Activated naive CD4-positive, alpha-beta T cell treated with Interleukin-2 at 50 U/mL for 16 hours (primary cell): ENCODE measurements around the gene SH2B2.

Experiments
- DNase-seq: peaks from one replicate; pipeline ENCODE4 v3.0.0-alpha.2; 2020

The SH2B2 gene

GRCh38 chr7:102286237-102287110, at the start of gene SH2B2:
TSS of gene SH2B2 (plus strand) at chr7:102286868. CDS start at chr7:102300551, 13,683 bp downstream.
- DNase-seq: peak; percentile 43

DNA sequence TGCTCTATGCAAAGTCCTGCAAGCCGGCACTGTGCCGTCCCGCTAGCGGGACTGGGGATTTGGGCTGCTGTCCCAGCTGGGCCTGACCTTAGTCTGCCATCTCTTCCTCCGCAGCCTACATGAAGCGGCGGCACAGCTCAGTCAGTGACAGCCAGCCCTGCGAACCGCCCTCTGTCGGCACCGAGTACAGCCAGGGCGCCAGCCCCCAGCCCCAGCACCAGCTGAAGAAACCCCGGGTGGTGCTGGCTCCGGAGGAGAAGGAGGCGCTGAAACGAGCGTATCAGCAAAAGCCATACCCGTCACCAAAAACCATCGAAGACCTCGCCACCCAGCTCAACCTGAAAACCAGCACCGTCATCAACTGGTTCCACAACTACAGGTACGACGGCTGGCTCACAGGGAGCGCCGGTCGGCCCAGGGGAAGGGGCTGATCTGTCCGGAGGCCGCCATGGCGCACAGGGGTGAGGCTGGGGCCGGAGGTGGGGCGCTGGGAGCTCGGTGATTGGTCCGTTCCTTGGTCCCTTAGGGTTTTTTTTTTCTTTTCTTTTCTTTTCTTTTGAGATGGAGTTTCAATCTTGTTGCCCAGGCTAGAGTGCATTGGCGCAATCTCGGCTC, 47.4 kb upstream of the SH2B2 start:
- no peak for DNase-seq

DNA sequence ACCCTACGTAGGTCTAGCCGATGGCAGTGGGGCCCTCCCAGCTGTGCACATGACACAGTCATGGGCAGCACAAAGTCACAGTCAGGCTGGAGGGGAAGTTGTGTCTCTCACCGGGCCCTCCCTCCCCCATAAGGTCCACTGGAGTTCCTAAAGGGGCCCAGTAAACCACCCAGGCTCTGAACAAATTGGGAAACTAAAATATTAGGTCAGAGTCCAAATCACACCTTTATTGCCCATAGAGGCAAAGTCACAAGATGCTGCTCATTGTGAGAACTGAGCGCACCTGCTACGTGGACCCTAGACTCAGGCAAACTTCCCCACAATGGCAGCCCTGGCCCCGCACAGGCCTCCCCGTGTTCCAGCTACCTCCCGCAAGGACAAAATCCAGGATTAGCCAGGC, 45.2 kb upstream of the SH2B2 start:
- DNase-seq: no peak

DNA sequence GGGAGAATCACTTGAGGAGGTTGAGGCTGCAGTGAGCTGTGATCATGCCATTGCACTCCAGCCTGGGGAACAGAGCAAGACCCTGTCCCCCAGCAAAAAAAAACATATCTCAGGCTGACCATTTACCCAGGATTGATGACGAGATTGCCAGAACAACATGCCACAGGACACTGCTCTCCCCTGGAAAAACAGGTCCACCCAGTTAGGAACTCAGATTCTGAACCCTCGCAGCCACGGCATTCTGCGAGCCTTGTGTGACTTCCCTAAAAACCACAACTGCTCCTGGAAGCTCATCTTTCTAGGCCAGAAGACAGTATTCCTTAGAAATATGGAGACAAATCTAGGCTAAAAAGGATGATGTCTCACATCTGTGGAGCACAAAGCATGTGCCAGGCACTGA, 42.1 kb upstream of the SH2B2 start:
- no peak for DNase-seq

GRCh38 chr7:102248081-102248455, 38.6 kb upstream of the SH2B2 start:
- no peak for DNase-seq

GRCh38 chr7:102248456-102249395, 37.9 kb upstream of the SH2B2 start:
- DNase-seq: no peak

DNA sequence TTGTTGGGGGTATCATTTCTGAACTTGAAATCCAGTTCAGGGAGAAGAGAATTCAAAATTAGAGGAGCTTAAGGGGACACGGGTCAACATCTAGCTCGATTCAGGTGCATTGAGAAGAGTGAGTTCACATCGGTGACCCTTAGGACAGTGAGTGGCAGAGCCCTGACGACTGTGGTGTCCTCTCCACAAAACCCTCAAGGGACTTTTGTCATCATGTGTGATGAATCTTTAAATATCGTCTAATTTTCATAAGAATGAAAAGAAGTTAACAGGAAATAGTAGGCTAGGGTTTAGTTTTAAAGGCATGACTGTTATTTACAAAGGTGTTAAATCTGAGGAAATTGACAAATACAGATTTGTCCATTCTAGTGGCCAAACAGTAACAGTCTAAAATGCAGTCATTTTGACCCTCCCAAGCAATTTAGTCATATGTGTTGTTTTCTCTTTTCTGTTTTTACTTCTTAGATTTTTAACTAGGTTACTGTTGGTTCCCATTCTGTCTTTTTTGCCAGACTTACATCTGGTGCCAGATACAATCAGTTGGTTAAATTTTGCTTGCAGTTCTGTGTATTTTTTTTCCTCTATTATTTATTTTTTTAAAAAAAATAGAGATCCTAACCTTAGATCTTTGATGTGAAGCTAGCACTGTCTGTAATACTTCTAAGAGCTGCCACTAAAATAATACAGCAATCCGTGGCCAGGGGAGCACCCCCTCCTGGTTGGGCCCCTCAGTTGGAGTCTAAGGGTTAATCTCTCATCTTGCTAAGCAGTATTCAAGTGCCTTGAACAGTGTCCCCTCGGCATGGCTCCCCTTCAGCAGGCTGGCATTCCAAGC, 34.9 kb upstream of the SH2B2 start:
- no peak for DNase-seq

- no peak for DNase-seq
Observed at GRCh38 chr7:102252366-102252982, 34.2 kb upstream of the SH2B2 start.

GRCh38 chr7:102253066-102253972, 33.3 kb upstream of the SH2B2 start:
- DNase-seq: no peak

DNA sequence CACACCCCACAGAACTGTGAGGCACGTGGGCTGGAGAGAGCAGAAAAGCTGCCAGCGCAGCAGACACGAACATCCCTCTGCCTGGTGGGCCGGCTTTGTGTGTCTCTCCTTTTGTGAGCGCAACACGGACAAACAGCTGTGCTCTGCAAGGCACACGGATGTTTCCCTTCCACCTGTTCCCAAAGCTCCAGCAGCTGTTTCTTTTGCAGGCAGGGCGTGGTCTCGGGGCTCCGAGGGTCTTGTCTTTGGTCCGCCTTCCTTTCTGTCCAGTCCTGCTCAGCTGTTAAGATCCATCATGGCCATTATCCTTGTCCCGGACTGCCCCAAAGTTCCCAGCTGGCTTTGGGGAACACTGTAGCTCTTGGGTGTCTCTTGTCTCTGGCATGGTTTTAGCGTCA, 32.7 kb upstream of the SH2B2 start:
- no peak for DNase-seq

DNA sequence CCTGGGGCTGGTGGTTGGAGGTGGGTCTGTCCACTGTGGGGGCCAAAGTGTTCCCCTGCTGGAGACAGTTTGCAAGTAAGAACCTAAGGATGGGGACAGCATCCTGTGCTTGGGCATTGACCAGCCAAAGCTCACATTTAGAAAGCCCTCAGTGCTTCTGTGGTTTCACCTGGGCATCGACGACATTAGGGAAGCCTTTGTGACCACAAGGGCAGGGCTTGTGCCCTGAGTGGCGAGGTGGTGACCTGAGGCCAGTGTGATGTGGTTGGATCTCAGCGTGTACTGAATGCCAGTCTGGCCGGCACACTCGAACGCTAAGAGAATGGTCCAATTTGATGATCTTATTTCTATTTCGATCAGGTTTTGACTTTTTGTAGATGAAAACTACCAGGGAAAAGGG, 32.1 kb upstream of the SH2B2 start:
- no peak for DNase-seq

DNA sequence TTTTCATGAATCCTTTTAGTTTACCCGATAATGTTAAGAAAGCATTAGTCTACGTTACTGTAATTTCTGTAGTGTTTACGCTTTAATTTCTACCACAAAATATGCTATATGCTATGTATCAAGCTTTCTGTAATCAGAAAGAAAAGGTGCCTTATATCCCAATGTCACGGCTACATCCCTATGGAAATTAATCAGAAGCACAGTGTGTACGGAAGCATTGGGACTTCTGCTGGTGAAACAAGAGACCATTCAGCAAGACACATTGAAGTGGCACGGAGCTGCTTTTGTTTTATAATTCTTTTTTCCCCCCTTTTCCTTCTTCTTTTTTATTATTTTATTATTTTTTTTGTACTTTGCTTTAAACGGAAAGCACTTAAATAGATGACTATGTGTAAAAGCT, 31.2 kb upstream of the SH2B2 start:
- DNase-seq: no peak

DNA sequence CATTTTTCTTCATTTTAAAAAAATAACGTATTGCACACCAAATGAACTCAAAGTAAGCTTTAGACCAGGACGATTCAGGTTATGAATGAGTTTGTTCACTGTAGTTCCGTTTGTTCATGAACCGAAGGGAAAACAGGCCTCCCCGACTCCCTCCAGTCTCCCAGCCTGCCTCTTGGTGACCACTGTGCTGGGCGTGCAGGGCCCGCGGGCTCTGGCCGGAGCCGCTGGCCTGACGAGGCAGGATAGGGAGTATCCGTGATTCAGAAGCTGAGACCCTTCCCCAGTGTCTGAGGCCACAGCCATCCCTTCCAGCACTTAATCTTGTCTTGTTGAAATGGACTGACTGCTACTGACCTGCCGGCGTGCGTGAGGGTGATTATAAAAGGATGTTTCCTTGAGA, 30.8 kb upstream of the SH2B2 start:
- no peak for DNase-seq

- DNase-seq: no peak
Observed at GRCh38 chr7:102258073-102258748, 28.5 kb upstream of the SH2B2 start.

DNA sequence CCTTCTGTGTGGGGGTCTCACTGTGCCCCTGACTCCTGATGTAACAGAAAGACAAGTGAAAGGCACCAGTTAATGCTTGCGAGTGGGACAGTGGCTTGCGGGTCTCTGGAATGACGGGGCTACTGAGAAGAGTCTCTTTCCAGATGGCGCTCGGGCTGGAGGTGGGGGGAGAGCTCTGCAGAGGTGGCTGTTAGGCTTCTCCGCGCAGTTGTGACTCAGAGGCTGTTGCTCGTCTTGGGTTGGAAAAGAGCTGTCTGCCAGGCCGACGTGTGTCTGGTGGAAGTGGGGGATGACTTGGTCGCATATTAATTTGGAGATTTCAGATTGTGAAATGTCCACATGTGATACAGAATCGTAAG, 27.9 kb upstream of the SH2B2 start:
- DNase-seq: no peak

DNA sequence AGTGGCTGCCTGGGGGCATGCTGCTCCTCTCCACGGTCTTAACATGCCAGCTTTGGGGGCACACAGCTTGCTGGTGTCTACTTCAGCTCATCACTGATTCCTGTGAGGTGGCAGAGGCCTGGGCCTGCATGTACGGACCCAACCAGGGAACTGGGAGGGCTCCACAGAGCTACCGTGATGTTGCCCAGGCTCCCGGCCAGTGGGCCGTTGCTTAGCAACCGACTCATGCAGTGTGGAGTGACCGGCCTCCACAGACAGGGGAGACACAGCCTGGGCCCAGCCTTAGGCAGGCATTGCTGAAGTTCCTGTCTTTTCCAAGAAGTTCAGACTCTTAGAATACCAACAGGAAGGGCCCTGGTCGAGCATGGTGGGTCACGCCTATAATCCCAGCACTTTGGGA, 25.8 kb upstream of the SH2B2 start:
- no peak for DNase-seq

DNA sequence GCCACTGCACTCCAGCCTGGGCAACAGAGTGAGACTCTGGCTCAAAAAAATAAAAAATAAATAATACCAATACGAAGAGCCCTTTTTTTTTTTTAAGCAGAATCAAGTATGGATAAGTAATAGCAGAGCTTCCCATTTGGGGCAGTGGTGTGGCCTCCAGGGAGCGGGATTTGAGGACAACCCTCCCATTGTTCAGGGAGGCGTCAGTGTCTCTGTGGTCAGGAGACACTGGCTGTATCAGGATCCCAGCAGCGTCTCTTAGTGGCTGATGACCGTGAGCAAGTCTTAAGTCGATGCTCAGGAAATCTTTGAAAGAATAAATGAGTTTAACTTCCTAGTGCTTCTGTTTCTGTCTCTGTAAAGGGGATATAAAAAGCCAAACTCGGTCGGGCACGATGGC, 25.2 kb upstream of the SH2B2 start:
- DNase-seq: no peak

DNA sequence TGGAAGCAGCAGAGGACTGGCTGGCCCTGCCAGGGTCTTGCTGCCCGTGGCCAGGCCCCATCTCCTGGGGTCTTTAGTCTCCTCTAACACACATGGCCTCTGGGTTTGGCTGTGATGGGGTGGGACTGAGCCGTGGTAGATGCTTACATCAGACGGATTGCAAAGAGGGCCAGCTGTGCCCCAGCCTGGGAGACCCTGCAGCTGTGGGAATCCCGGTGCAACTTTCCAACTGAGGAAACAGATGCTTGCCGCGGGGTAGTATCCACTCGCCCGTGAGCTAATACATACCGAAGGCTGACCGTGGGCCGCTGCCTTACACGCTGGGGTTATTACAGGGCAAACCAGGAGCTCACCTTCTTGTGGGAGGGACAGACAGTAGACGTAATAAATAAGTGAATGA, 24.1 kb upstream of the SH2B2 start:
- no peak for DNase-seq

- no peak for DNase-seq
Observed at GRCh38 chr7:102264367-102264891, 22.2 kb upstream of the SH2B2 start.

GRCh38 chr7:102266541-102266940, 20.1 kb upstream of the SH2B2 start:
- DNase-seq: no peak
